CD4-positive, alpha-beta T cell treated with Interleukin-12 subunit alpha and Interleukin-12 subunit beta, for 1 hour (primary cell): ENCODE data around the gene SRD5A1.

ENCODE experiments used
- DNase-seq: peaks from one replicate; pipeline ENCODE4 v3.0.0-alpha.2; 2020

The SRD5A1 gene

DNA sequence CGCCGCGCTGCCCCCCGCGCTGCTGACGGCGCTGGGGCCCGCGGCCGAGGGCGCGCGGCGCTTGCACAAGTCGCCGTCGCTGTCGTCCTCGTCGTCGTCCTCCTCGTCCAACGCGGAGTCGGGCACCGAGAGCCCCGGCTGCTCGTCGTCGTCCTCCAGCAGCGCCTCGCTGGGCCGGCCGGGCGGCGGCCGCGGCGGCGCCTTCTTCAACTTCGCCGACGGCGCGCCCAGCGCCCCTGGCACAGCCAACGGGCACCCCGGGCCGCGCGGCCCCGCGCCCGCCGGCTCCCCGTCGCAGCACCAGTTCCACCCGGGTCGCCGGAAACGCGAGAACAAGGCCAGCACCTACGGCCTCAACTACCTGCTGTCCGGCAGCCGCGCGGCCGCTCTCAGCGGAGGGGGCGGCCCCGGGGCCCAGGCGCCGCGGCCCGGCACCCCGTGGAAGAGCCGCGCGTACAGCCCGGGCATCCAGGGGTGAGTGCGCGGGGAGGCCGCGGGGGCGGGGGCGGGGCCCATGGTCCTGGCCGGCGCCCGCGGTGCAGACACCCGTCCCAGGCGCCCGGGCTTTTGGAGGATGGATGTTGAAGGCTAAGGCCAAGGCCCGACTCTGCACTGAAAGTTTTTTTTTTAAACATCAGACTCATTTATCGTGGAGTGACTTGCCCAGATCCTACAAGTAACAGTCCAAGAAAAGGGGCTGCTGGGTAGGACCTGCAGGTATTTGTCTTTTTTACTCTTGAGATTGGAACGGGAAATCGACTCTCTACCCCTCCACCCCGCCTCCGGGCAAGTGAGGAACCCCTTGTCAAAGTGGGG, 81.2 kb downstream of the SRD5A1 start:
- peak; percentile 33 for DNase-seq

DNA sequence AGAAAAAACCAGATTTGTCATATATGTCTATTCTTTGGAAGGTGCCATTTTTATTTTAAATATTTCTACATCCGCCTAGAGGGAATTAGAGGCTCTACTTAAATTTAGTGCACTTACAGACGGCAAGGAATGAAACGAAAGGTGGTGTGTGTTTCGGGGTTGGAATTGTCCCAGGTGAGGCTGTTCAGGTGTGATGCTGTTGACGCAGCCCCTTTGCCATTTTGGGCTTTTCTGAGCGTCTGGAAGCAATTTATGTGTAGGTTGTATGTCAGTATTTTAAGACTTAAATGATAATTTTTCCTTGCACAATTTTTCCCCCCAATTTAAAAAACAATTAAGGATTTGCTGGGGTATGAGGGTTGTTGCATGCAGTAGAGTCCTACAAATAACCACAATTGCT, 82.0 kb downstream of the SRD5A1 start:
- no peak for DNase-seq

GRCh38 chr5:6715758-6716628, 82.8 kb downstream of the SRD5A1 start:
- DNase-seq: peak; percentile 61

- no peak for DNase-seq
Measured at GRCh38 chr5:6716629-6717149, 83.4 kb downstream of the SRD5A1 start.

GRCh38 chr5:6717247-6717646, 84.0 kb downstream of the SRD5A1 start:
- no peak for DNase-seq

DNA sequence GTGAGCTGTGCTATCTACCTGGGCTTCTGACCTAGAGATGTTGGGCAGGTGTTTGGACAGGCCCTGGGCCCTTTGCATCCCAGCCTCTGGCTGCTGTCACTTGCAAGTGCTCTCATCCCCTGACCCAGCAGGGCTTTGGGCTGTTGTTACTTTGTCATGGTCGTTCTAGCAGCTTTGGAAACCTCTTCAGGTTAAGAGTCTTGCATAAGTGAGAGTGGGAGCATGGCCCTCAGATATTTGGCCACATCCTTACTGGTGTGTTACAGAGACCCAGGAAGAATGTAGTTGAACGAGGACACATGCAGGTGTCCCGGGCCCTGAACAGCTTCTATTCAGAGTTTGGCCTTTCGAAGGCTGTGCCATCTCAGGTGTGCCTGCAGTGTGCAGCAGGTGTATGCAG, 84.4 kb downstream of the SRD5A1 start:
- no peak for DNase-seq

DNA sequence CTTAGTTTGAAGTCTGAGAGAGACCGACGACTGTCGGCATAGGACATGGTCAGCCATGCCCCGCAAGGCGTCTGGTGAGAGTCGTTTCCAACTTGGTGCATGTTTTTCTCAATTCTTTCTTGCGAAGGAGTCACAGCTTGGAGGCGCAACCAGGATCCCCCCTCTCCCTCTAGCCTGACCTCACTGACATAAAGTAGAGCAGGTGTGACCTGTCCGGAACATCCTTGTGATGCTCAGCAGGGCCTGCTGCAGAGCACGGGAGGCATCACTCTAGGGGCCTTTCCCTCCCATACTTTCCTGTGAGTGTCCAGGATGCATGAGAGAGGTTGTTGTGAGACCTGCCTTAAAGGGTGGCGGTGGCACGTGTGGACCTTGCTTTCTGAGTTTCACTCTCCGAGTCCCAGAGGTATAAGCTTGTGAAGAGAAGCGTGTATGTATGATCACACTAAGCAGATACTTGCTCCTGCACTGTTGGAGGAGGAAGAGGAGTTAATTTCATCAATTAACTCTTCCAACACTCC, 85.0 kb downstream of the SRD5A1 start:
- DNase-seq: no peak

- DNase-seq: no peak
Measured at GRCh38 chr5:6718718-6719117, 85.5 kb downstream of the SRD5A1 start.

- DNase-seq: no peak
Measured at GRCh38 chr5:6719417-6719816, 86.2 kb downstream of the SRD5A1 start.

DNA sequence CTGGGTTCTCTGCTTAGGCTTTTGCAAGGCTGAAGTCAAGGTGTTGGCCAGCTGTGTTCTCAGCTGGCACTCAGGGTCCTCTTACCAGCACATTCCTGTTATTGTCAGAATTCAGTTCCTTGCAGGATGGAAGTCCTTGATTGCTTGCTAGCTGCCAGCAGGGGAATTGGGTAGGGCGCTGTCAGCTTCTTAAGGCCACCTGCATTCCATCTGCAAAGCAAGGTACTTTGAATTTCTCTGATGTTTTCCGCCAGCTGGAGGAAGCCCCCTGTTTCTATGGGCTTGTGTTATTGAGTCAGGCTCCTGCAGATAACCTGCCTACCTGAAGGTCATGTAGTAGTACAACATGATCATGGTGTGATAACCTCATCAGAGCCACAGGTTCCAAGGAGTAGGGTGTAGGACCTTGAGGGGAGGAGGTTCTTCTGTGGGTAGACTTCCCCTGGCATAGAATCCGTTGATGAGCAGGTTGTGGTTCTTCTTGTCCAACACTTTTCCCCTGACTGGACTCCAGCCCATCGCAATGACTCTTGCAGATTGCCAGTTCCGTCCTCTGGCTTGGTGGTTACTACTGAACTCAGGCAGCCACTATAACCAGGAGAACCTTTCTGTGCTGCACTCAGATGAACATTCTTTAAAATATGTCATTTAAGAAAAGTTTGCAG, 86.8 kb downstream of the SRD5A1 start:
- no peak for DNase-seq

GRCh38 chr5:6720561-6720921, 87.3 kb downstream of the SRD5A1 start:
- no peak for DNase-seq

DNA sequence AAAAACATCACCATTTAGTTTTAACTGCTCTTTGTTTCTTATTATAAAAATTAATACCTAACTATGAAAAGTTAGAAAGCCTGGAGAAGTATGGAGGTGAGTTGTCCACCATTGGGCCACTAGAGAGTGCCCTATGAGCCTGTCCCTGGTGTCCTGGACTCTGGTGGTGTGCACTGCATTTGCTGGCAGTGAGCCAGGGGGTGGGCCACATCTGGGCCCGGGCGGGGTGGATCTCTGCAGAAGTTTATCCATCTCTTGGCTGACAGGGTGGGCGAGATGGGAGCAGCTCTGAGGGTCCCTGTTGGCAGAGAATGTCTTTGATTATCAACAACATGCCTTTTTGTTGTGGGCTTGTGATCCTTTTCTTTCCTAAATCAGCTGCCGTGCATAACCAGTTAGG, 88.2 kb downstream of the SRD5A1 start:
- no peak for DNase-seq

- DNase-seq: no peak
Measured at GRCh38 chr5:6722015-6722414, 88.8 kb downstream of the SRD5A1 start.

DNA sequence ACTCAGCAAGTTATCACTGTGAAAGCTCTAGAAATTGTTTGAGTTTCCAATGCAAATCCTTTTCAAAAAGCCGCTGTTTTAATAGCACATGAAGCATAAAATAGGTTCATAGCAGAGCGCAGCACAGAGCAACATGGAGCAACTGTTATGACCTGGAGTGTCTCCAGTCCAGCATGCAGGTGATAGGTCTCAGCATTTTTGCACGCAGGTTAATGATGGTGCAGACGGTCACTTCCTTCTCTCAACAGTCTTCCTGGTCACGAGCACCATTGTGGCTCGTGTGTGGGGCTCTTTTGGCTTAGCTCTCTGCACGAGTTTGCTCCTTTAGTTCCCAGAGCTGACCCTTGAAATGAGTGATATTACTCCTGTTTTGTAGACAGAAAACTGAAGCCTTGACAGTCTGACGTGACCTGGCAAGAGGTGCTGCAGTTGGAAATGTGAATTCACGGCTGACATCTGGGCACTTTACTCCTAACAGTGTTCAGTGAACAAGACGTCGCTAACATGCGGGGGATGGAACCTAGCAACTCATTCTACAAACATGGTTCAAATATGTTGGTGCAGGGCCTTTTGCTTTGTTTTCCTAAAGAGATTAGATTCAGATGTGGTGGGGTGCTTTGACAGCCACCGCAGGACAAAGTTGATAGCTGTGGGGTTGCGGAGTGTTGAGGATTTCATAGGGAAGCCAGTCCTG, 90.0 kb downstream of the SRD5A1 start:
- DNase-seq: no peak

DNA sequence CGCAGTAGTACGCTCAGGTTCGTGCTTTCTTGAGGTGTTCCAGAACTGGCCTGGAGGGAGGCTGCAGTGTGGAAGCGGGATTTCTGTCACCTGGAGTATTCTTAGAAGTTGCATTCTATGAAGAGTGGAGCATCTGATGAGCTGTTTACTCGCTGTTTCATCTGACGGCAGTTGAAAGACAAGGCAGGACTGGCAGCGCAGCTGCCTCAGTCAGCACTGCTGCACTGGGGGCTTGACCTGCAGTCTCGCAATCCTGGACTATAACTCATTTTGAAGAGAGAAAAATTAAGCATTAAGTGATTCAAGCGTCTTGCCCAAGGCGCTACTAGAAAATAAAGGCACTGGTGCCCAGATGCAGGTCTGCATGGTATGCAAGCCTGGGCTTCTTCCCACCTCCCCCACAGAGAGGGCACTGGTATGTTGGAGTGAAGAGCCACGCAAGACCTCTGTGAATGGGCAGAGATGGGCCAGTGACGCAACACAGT, 90.6 kb downstream of the SRD5A1 start:
- no peak for DNase-seq
